ENCODE data around the gene HYLS1.
A peak's percentile ranks its signal among the peaks of the same experiment; 100 is the strongest.

Gene HYLS1

GRCh38 chr11:125921042-125921441 lies 33.6 kb downstream of the HYLS1 start:
- no peak for DNase-seq (ENCODE audit: low read depth in 2 of 2)
- no peak for TF ChIP-seq CTCF (IDR thresholded peaks at IDR 0.05; ENCODE audit: low read depth, low read length)
- no peak overlapping the region for H3K4me3 ChIP-seq (replicated peaks in 1 of 2; ENCODE audit: low read depth in 2 of 2, low read length in 2 of 2)

- TF ChIP-seq CTCF (IDR thresholded peaks at IDR 0.05; ENCODE audit: low read depth, low read length) = no peak
- DNase-seq (ENCODE audit: low read depth in 2 of 2) = no peak
- H3K4me3 ChIP-seq (replicated peaks in 1 of 2; ENCODE audit: low read depth in 2 of 2, low read length in 2 of 2) = no peak overlapping the region
Observed at GRCh38 chr11:125922156-125922555, 34.7 kb downstream of the HYLS1 start.

GRCh38 chr11:125923012-125923579 lies 35.6 kb downstream of the HYLS1 start:
- peak; percentile 81 for DNase-seq (ENCODE audit: low read depth in 2 of 2)
- TF ChIP-seq CTCF (IDR thresholded peaks at IDR 0.05; ENCODE audit: low read depth, low read length) = peak; percentile 78
- H3K4me3 ChIP-seq (replicated peaks in 1 of 2; ENCODE audit: low read depth in 2 of 2, low read length in 2 of 2) = no peak overlapping the region

- DNase-seq (ENCODE audit: low read depth in 2 of 2) = no peak
Observed at GRCh38 chr11:125923633-125924032, 36.2 kb downstream of the HYLS1 start.

GRCh38 chr11:125924384-125925007 lies 37.0 kb downstream of the HYLS1 start:
- no peak for TF ChIP-seq CTCF (IDR thresholded peaks at IDR 0.05; ENCODE audit: low read depth, low read length)
- no peak for DNase-seq (ENCODE audit: low read depth in 2 of 2)
- H3K4me3 ChIP-seq (replicated peaks in 1 of 2; ENCODE audit: low read depth in 2 of 2, low read length in 2 of 2) = no peak overlapping the region

More at GRCh38 chr11:125923633-125924032, 36.2 kb downstream of the HYLS1 start:
- no peak for TF ChIP-seq CTCF (IDR thresholded peaks at IDR 0.05; ENCODE audit: low read depth, low read length)
- H3K4me3 ChIP-seq (replicated peaks in 1 of 2; ENCODE audit: low read depth in 2 of 2, low read length in 2 of 2) = no peak overlapping the region

GRCh38 chr11:125925247-125925740 lies 37.8 kb downstream of the HYLS1 start:
- no peak for TF ChIP-seq CTCF (IDR thresholded peaks at IDR 0.05; ENCODE audit: low read depth, low read length)
- H3K4me3 ChIP-seq (replicated peaks in 1 of 2; ENCODE audit: low read depth in 2 of 2, low read length in 2 of 2) = no peak overlapping the region
- no peak for DNase-seq (ENCODE audit: low read depth in 2 of 2)

Measured in cardiac fibroblast (primary cell).